EL (cell line): Measurements from ENCODE around the gene HS3ST6.
"Not testable (repeated sequence)": the region's sequence is repeated elsewhere in the genome, so short reads cannot be mapped to it uniquely, and the experiment has no call there.

ENCODE experiments used
- DNase-seq: peaks from one replicate; pipeline ENCODE4 v3.0.0-alpha.2; 2016

HS3ST6 gene

DNA sequence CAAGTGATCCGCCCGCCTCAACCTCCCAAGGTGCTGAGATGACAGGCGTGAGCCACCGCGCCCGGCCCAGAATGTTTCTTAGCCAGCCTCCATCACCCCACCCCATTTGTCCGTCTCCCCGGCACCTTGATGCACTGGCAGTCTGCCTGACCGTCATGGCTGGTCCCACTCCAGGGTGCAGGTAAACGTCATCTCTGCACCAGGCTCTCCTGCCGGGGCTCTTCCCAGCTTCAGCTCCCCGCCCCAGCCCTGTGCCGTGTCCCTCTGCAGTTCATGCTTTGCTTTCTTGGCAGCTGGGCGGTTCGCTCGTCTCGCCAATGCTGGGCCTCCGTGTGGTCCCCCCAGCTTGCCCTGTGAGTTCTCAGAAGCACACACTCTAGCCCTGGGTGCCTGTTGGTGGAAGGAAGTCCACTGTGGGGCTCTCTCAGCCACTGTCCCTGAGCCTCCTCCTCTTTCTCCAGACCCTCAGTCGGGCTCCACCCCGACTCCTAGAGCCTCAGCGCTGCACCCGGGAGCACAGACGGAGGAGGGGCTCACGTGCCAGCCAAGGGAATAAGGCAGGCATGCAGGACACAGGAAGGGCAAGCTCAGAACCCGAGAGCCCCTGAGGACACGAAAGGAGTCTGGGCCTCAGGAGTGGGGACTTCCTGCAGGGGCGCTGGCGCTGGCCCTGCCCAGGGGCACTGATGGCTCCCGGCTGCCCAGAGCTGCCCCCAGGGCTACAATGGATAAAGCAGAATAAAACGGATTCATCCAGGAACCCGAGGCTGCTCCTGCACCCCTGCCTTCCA lies 12.0 kb downstream of the HS3ST6 start:
- no peak for DNase-seq

DNA sequence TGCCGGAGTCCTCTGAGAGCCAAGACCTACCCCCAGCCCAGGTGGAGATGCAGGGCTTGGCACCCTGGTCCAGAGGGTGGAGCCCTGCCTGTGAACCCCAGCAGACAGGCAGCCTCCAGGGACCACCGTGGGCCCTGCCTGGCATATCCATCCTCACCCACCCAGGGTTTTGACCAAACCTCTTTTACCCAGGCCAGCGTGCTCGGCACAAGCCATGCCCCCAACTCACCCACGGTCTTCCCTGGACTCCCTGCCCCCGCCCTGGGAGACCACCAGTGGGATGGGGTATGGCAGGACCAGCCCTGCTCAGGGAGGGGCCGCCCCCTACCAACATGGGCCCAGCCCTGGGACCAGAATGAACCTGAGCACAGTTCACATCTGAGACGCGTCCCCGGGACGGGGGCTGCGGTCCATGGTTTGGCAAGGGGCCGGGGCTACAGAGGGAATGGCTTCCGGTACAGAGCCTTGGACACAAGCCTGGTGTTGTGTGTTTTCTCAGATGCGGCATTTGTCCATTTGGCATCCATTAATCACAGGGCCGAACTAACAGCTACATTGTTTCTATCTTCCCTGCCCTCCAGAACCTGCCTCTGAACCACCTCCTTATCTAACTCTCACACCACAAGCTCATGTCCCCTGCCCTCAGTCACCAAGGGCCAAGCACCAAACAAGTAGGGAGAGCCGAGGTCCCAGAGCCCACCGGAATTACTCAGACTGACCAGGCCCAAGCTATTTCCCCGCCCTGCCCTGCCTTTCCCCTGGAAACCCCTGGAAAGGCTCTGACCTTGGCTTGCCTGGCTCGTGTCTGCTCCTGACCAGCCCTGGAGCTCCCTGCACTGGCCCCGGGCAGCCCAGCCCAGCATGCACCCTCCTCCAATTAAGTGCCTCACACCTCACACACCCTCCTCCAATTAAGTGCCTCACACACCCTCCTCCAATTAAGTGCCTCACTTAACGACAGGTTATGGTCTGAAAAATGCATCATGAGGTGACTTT lies 14.1 kb downstream of the HS3ST6 start:
- no peak for DNase-seq

DNA sequence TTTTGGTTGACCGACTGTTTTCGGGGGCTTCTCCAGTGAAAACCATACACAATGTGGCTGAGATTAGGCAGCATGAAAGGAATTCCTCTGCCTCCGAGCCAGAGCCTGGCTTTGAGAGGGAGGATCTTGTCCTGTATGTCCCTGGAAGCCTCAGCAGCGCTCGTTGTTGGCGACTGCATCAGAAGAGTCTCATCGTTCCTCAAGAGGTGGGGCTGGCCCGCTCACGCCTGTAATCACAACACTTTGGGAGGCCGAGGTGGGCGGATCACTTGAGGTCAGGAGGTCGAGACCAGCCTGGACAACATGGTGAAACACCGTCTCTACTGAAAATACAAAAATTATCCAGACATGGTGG lies 15.0 kb downstream of the HS3ST6 start:
- no peak for DNase-seq

DNA sequence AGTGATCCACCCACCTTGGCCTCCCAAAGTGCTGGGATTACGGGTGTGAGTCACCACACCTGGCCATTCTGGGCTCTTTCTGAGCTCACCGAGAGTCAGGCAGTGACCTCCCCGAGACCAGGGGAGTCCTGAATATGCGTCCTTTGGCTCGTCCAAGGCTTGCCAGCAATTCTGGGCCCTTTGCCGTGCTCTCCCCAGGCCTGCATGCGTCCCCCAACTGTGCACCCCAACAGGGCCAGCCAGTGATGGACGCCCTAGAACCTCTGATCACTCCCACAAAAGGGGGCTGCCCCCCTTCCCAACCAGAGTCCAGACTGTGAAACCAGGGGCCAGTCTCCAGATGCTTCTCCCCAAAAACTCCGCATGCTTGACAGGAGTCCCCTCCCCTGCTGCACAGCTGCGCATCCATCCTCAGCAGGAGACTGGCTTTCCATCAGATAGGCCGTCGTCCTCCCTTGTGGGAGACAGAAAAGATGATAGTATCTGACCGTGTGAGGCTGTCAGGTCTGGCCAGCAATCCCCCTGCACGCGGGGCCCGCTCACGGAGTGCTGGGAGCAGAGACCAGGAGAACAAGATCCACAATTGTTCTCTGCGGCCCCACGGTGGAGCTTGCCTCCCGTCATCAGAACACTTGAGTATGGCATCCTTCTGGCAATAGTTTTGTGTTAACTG lies 15.5 kb downstream of the HS3ST6 start:
- DNase-seq, result no peak

DNA sequence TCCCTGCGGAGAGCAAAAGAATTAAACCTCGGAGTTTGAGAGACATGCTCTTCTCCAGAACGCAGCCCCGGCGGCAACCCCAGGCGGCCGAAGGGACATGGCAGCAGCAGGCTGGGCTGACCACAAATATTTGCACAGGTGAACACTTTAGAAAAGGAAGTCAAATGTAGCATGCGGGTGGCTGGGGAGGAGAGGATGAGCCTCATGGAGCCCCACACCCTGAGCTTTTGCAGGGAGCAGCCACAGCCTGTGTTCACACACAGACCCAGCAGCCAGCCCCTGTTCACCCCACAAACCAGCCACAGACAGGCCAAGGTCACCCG lies 17.8 kb downstream of the HS3ST6 start:
- DNase-seq, result no peak

DNA sequence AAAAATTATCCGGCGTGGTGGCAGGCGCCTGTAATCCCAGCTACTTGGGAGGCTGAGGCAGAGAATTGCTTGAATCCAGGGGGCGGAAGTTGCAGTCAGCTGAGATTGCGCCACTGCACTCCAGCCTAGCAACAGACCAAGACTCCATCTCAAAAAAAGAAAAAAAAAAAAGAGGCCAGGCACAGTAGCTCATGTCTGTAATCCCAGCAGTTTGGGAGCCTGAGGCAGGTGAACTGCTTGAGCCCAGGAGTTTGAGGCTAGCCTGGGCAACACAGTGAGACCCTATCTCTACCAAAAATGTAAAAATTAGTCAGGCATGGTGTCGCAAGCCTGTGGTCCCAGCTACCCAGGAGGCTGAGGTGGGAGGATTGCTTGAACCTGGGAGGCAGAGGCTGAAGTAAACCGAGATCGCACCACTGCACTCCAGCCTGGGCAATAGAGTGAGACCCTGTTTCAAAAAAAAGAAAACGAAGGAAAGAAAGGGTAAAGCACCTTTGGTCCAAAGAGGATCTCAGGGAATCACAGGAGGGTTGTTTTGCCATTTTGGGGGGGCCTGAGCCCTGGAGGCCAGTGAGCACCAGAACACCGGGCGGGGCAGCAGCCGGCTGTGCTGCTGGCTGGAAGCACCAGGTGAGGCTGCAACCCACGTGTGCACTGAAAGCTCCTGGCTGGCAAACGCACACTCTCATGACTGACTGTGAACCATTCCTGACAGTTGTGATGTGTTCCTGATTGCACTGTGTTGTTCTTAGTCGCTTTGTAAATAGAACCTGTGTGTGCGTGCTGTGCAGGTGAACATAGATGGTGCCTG lies 18.4 kb downstream of the HS3ST6 start:
- no peak for DNase-seq

DNA sequence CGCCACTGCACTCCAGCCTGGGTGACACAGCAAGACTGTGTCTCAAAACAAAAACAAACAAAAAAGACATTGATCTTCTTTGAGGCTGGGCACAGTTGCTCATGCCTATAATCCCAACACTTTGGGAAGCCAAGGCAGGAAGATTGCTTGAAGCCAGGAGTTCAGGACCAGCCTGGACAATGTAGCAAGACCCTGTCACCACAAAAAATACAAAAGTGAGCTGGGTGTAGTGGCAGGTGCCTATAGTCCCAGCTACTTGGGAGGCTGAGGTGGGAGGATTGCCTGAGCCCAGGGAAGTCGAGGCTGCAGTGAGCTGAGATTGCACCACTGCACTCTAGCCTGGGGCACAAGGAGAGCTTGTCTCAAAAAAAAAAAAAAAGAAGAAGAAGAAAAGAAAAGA lies 20.5 kb downstream of the HS3ST6 start:
- not testable (repeated sequence) for DNase-seq

DNA sequence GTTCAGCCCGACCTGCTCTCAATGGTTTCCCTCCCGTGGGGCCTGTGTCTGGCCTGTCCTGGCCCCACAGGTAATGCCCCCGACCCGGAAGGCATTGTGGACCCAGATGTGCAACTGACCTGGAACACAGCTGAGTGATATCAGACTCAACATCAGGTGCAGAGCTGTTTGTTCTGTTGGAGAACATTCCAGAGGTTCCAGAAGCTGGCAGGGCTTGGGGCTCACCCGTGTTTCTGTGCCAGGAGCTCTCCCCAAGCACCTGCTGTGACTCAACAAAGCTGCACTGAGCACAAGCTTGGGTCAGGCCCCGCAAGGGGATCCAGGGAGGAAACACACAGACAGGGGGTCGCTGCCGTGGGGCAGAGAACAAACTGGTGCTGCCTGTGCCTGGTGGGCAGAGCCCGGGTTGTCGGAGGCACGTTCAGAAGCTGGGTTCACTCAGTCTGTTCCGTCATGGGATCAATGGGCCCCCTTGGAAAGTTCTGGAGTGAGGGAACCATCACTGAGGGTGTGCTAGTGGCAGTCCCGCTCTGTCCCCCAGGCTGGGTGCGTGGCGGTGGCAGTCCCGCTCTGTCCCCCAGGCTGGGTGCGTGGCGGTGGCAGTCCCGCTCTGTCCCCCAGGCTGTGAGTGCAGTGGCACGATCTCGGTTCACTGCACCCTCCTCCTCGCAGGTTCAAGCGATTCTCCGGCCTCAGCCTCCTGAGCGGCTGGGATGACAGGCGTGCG lies 22.1 kb downstream of the HS3ST6 start:
- no peak for DNase-seq

DNA sequence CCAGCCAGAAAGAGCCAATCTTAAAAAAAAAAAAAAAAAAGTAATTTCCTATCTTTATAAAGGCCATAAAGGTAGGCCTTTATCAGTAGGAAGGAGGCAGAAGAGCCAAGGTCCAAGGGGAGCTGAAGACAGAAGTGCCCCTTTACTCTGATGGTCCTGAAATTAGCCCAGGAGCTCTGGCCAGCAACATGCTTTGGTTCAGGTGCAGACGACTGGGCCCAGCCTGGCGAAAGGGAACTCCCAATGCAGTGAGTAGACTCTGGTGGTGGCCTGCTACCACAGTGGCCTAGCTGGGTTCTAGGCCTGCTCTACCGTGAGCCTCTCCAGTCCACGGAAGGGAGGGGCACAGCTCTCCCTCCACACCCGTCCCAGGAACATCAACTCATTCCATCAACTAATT lies 23.1 kb downstream of the HS3ST6 start:
- no peak for DNase-seq

DNA sequence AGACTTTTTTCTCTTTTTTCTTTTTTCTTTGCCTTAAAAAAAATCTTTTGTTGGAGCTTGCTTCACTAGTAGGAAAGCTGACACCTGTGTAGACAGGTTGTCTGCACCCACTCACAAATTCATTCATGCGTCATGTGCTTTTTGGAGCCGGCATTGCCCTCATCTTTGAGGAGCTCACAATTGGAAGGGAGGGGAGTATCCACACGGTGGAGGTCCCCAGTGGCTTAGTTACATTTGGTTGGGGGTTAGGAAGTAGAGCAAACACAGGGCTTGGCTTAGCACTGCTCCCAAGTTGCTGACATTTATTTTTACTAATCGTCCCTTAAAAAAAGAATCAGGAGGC lies 27.5 kb downstream of the HS3ST6 start:
- DNase-seq, result no peak

DNA sequence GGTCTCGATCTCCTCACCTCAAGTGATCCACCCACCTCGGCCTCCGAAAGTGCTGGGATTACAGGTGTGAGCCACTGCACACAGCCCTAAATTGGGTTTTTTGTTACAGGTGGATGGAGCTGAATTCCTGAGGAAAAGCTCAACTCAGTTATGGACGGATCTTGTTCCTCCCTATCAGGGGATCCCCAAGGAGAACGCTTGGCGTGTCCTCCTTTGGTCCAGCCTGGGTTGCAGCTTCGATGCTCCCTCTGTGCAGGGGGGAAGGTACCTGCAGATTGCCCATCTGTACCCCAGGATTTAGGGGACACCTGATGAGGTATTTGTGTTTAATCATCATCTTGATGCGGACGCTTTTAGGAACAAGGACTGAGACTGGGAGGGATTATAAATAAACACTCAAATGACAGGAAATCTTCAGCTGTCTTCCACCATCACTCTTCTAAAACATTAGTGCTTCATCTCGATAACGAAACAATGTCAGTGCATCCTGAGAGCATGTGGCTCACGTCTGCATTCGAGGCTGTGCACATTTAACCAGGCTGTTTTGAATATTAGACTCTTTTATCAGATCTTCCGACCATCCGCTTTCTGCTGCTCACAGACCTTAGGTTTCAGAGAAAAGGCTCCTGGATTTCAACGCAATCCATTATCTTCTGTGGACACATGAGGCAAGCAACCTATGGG lies 28.0 kb downstream of the HS3ST6 start:
- no peak for DNase-seq

DNA sequence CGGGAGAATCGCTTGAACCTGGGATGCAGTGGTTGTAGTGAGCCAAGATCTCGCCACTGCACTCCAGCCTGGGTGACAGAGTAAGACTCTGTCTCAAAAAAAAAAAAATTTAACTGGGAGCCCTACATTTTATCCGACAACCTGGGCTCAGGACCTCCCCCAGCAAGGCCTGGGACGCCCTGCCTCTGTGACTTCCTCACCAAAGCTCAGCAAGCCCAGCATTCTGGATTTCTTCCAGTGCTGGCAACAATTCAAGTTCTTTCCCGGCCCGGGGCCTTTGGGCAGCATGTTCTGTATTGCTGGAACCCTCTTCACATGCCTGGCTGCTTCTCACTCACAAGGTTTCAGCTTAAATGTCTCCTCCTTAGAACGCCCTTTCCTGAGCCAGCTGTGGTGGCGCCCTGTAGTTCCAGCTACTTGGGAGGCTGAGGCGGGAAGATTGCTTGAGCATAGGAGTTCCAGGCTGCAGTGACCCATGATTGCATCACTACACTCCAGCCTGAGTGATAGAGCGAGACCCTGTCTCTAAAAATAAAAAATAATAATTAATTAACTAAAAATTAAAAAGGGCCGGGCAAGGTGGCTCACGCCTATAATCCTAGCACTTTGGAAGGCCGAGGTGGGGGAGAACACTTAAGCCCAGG lies 30.4 kb downstream of the HS3ST6 start:
- no peak for DNase-seq

DNA sequence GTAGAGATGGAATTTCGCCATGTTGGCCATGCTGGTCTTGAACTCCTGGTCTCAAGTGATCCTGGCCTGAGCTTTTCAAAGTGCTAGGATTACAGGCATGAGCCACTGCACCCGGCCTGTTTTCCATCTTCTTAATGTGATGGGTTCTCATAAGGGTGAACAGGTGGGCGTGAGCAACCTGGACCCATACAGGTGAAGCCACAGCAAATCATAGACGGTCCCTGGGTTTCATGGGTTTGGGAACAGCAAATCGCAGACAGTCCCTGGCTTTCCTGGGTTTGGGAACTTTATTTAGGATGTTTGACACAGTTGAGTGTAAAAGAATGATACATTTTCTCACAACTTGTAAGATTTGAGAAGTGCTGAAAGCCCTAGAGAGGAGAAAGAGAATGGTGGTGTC lies 33.3 kb downstream of the HS3ST6 start:
- no peak for DNase-seq

DNA sequence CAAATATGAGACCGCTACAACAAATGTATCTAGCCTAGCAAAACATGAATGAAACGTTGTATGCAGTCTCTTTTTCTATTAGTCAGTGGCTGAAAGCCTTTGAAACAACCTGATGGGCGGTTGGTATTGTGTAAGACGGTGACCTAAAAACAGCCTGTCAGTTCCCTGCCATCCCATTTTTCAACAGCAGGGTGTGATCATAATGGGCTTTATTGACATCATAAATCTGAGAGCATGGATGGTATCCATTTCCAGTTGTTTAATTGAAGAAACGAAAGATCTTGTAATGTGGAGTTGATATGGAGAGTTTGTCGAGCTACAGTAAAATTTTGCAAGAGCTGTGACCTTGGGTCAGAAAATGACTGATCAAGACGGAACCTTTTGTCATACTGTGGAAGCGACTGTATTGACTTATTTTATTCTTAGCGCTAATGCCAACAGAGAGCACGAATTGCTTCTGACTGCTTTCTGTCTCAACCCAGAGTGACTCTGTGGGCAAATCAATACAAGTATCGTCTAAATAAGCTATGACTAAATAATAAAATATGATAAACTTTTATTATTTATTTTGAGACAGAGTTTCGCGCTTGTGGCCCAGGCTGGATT lies 34.0 kb downstream of the HS3ST6 start:
- peak; percentile 11 for DNase-seq

DNA sequence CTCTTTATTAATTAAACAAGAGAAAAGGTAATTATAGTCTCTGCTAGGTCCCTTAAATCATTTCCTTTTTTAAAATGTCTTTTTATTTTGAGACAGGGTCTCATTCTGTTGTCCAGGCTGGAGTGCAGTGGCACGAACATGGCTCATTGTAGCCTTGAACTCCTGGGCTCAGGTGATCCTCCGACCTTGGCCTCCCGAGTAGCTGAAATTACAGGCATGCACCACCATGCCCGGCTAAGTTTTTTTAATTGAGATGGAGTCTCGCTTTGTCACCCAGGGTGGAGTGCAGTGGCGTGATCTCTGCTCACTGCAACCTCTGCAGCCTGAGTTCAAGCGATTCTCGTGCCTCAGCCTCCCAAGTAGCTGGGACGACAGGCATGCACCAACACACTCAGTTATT lies 37.0 kb downstream of the HS3ST6 start:
- DNase-seq, result not testable (repeated sequence)

DNA sequence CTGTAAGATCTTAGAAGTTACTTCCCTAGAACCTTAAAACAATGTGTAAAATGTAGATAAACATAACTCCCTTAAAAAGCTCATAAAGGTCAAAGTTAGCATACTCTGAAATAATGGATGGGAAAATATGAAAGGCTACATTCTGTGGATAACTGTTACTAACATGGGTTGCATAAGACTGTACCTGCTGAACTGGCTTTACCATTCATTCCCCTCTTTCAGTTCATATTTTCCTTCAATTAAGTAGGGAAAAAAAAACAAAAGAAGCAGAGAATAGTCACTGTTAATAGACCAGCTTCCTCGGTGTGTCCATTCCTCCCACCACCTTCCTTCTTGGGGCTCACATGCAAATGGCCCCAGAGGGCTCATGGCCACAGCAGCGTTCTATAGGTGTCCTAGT lies 38.7 kb downstream of the HS3ST6 start:
- DNase-seq, result no peak

DNA sequence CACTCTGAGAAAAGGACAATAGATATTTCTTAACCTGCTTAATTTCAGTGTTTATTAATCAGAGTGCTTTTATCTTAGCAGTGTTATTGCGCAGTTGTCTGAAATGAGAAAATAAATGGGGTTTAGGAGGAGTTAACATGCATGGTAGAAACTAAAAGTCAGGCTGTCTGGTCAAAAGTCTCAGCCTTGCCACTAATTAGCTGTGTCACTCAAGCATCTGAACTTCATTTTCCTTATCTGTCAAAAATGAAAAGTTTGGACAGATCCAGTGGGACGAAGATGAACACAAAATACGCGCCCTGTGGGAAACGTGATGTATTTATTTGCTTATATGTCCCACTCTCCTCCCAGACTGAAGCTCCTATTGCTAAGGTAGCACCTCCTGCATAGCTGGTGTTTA lies 40.0 kb downstream of the HS3ST6 start:
- no peak for DNase-seq

DNA sequence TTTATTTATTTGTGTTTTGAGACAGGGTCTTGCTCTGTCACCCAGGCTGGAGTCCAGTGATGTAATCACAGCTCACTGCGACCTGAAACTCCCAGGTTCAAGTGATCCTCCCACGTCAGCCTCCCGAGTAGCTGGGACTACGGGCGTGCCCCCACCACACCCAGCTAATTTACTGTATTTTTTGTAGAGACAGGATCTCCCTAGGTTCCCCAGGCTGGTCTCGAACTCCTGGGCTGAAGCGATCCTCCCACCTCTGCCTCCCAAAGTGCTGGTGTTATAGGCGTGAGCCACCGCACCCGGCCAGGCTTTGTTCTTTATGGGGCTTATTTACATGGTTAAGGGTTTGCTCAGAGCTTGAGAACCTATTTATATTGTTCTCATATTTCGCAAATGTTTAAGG lies 40.4 kb downstream of the HS3ST6 start:
- no peak for DNase-seq

DNA sequence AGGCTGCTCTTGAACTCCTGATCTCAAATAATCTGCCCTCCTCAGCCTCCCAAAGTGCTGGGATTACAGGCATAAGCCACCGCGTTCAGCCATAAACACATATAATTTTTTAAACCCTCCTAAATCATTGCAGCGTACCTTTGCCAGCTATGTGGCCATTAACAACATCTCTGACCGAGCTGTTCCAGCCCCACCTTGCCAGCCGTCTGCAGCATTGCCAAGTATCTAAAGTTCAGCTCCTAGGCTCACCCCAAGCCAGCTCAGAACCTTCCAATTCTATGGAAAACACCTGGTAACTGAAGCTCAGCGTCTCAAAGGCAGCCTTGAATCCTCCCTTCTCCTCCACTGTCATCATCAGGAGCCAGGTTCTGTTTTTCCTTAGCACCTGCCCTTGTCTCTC lies 41.1 kb downstream of the HS3ST6 start:
- no peak for DNase-seq

DNA sequence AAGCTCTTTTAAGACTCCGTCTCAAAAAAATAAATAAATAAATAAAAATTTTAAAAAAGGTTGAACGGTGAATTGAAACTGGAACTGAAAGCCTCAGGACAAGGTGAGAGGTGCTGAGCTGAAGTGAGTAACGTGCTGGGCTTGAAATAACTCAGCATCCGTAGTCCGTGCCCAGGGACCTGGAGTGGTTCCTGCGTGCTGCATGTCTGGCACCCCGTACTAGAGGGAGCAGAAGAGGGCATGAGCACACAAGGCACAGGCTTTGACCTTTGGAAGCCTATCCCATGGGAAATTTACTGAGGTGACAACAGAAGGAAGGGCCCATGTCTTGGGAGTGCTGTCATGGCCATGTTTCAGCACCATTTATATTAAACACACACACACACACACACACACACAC lies 41.7 kb downstream of the HS3ST6 start:
- DNase-seq, result no peak

DNA sequence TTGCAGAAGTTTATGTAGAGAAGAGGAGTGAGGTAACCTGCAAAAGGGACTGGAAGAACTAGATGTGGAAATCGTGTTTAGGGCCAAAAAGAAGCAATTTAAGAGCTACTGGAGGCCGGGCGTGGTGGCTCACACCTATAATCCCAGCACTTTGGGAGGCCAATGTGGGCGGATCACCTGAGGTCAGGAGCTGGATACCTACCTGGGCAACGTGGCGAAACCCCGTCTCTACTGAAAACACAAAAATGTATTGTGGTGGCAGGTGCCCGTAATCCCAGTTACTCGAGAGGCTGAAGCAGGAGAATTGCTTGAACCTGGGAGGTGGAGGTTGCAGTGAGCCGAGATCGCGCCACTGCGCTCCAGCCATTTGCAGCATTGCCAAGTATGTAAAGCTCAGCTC lies 42.1 kb downstream of the HS3ST6 start:
- DNase-seq, result not testable (repeated sequence)
